ENCODE results near the gene FIGN.

DNA sequence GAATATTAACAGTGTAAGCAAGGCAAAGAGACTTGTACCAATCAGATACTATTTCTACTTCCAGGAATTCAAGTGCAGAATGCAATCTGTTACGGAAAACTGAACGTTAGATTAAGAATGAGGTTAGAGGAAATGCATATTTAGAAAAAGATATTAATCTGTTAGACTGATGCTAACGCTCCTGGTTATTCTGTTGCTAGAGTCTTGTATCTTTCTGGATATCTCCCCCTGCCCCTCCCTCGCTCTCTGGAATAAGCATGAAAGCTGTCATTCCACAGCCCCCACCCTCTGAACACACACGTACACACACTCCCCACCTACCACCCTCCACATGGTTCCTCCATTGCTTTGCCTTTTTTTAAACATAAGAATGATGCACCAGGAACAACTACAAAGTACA lies 24.1 kb downstream of the FIGN start:
- TF ChIP-seq, protein P1, sequence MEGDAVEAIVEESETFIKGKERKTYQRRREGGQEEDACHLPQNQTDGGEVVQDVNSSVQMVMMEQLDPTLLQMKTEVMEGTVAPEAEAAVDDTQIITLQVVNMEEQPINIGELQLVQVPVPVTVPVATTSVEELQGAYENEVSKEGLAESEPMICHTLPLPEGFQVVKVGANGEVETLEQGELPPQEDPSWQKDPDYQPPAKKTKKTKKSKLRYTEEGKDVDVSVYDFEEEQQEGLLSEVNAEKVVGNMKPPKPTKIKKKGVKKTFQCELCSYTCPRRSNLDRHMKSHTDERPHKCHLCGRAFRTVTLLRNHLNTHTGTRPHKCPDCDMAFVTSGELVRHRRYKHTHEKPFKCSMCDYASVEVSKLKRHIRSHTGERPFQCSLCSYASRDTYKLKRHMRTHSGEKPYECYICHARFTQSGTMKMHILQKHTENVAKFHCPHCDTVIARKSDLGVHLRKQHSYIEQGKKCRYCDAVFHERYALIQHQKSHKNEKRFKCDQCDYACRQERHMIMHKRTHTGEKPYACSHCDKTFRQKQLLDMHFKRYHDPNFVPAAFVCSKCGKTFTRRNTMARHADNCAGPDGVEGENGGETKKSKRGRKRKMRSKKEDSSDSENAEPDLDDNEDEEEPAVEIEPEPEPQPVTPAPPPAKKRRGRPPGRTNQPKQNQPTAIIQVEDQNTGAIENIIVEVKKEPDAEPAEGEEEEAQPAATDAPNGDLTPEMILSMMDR (IDR thresholded peaks at IDR 0.05) = no peak
- no peak for TF ChIP-seq POLR2A (IDR thresholded peaks at IDR 0.05)
